Loucy (cell line): Measurements from ENCODE around the gene EZR.

Experiments used
- EZH2phosphoT487 ChIP-seq: fragments of 200-600 bp; IDR thresholded peaks from 2 replicates; pipeline ENCODE4 v1.6.1; 2018; ENCODE audit warnings: antibody characterized with exemption, mild to moderate bottlenecking, moderate library complexity, borderline replicate concordance
- TF ChIP-seq, protein P1 (sequence below): fragments of 200-600 bp; sonication (generic); conservative IDR thresholded peaks from 2 replicates; pipeline ENCODE4 v1.5.1; 2014; ENCODE audit warnings: mild to moderate bottlenecking, antibody characterized with exemption, low read length

GRCh38 chr6:158819977-158820622, 932 bp upstream of the EZR start:
- TF ChIP-seq, protein P1, sequence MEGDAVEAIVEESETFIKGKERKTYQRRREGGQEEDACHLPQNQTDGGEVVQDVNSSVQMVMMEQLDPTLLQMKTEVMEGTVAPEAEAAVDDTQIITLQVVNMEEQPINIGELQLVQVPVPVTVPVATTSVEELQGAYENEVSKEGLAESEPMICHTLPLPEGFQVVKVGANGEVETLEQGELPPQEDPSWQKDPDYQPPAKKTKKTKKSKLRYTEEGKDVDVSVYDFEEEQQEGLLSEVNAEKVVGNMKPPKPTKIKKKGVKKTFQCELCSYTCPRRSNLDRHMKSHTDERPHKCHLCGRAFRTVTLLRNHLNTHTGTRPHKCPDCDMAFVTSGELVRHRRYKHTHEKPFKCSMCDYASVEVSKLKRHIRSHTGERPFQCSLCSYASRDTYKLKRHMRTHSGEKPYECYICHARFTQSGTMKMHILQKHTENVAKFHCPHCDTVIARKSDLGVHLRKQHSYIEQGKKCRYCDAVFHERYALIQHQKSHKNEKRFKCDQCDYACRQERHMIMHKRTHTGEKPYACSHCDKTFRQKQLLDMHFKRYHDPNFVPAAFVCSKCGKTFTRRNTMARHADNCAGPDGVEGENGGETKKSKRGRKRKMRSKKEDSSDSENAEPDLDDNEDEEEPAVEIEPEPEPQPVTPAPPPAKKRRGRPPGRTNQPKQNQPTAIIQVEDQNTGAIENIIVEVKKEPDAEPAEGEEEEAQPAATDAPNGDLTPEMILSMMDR: no peak
- TF ChIP-seq EZH2phosphoT487: no peak
